HEK293T (cell line): Measurements from ENCODE around the gene NCMAP.

ENCODE experiments used
- ARNT ChIP-seq: fragments of 450-650 bp; IDR thresholded peaks from 2 replicates; pipeline ENCODE4 v1.6.1; 2017; ENCODE audit warnings: mild to moderate bottlenecking
- BHLHE40 ChIP-seq: fragments of 450-650 bp; IDR thresholded peaks from 2 replicates; pipeline ENCODE4 v1.6.1; 2016; ENCODE audit warnings: mild to moderate bottlenecking, moderate library complexity, borderline replicate concordance
- ELF4 ChIP-seq: fragments of 450-650 bp; IDR thresholded peaks from 2 replicates; pipeline ENCODE4 v1.6.1; 2017; ENCODE audit warnings: antibody characterized with exemption
- FOXM1 ChIP-seq: fragments of 450-650 bp; IDR thresholded peaks from 2 replicates; pipeline ENCODE4 v1.6.1; 2017; ENCODE audit warnings: mild to moderate bottlenecking, borderline replicate concordance
- HDGF ChIP-seq: fragments of 450-650 bp; IDR thresholded peaks from 2 replicates; pipeline ENCODE4 v1.6.1; 2017; ENCODE audit warnings: antibody characterized with exemption, borderline replicate concordance
- SUZ12 ChIP-seq: fragments of 450-650 bp; IDR thresholded peaks from 2 replicates; pipeline ENCODE4 v1.6.1; 2016; ENCODE audit warnings: mild to moderate bottlenecking
- TF ChIP-seq, protein P1 (sequence below): fragments of 450-650 bp; IDR thresholded peaks from 2 replicates; pipeline ENCODE4 v1.6.1; 2016

DNA sequence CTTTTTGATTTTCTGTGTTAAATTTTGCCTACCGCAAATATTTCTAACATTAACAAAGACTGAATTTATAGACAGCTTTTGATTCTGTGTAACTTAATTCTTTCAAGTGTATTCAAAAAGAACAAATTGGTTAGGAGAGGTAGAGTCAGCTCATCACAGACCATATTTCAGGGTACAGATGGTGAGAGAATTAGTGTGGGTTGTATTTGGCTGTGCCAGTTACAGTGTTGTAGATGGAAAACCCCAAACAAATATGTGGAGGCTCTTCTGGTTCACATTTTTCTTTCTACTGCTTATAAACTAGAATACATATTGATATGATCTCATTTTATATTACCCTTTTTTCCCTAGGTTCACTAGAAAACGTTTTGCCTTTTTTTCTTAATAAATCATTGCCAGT lies 42.2 kb upstream of the NCMAP start:
- TF ChIP-seq BHLHE40 (no peak), ELF4 (no peak), FOXM1 (no peak), SUZ12 (no peak), HDGF (no peak), ARNT (no peak)
- TF ChIP-seq, protein P1, sequence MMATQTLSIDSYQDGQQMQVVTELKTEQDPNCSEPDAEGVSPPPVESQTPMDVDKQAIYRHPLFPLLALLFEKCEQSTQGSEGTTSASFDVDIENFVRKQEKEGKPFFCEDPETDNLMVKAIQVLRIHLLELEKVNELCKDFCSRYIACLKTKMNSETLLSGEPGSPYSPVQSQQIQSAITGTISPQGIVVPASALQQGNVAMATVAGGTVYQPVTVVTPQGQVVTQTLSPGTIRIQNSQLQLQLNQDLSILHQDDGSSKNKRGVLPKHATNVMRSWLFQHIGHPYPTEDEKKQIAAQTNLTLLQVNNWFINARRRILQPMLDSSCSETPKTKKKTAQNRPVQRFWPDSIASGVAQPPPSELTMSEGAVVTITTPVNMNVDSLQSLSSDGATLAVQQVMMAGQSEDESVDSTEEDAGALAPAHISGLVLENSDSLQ, result no peak
